VCaP (cell line): ENCODE results near the gene RBM25.

Source experiments
- H3K27ac ChIP-seq: fragments of 450-650 bp; 2 replicates; pipeline ENCODE4 v1.5.1; 2017
- TF ChIP-seq, protein P1 (sequence below): fragments of 450-650 bp; conservative IDR thresholded peaks from 2 replicates; pipeline ENCODE4 v1.5.1; 2017; ENCODE audit warnings: mild to moderate bottlenecking, moderate library complexity

RBM25 gene

DNA sequence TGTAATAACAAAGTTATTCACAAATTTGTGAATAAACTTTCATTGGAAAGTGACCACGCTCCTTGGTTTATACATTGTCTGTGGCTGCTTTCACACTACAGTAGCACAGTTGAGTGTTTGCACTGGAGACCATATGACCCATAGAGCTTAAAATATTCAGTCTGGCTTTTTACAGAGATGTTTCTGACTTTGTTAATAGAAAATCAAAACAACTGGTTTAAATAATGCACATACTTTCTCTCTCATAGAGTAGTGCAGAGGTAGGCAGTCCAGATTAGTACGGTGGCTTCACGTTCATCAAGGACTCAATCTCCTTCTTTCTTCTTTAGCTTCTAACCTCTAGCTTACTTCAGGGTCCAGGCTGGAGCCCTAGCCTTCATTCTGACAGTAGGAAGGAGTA lies 114.2 kb downstream of the RBM25 start:
- TF ChIP-seq, protein P1, sequence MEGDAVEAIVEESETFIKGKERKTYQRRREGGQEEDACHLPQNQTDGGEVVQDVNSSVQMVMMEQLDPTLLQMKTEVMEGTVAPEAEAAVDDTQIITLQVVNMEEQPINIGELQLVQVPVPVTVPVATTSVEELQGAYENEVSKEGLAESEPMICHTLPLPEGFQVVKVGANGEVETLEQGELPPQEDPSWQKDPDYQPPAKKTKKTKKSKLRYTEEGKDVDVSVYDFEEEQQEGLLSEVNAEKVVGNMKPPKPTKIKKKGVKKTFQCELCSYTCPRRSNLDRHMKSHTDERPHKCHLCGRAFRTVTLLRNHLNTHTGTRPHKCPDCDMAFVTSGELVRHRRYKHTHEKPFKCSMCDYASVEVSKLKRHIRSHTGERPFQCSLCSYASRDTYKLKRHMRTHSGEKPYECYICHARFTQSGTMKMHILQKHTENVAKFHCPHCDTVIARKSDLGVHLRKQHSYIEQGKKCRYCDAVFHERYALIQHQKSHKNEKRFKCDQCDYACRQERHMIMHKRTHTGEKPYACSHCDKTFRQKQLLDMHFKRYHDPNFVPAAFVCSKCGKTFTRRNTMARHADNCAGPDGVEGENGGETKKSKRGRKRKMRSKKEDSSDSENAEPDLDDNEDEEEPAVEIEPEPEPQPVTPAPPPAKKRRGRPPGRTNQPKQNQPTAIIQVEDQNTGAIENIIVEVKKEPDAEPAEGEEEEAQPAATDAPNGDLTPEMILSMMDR: no peak
- no peak overlapping the region for H3K27ac ChIP-seq

DNA sequence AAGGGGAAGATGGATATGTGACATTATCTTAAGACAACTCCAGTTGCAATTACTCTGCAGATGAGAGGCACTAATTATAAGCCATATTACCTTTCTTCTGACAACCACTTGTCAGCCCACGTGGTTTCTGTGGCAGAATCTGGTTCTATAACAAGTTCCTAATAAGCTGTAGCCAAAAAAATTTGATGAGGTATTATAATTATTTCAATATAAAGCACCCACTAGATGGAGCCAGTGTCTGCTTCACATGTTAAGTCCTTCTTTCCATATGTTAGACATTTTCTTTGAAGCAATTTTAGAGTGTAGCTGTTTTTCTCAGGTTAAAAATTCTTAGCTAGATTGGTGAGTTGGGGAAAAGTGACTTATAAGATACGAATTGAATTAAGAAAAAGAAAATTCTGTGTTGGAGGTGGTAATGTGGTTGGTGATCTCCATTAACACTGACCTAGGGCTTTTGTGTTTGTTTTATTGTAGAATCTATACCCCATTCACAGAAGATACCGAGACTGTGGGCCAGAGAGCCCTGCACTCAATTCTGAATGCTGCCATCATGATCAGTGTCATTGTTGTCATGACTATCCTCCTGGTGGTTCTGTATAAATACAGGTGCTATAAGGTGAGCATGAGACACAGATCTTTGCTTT lies 114.9 kb downstream of the RBM25 start:
- TF ChIP-seq, protein P1: peak; percentile 81
- no peak overlapping the region for H3K27ac ChIP-seq
